SU-DHL-6 (cell line): ENCODE data around the gene LRRC43.

ENCODE experiments used
- H2AFZ ChIP-seq: fragments of 200-600 bp; sonication (generic); 2 replicates; pipeline ENCODE4 v1.6.1; 2014; ENCODE audit warnings: low read depth, mild to moderate bottlenecking, moderate library complexity, mixed read lengths, antibody characterized with exemption, low read length; ENCODE audit not compliant: severe bottlenecking
- H3F3A ChIP-seq: fragments of 200-600 bp; shearing (Covaris generic); 2 replicates; pipeline ENCODE4 v1.6.0; 2016; ENCODE audit warnings: antibody characterized with exemption, mild to moderate bottlenecking; ENCODE audit not compliant: insufficient read depth
- H3K27ac ChIP-seq: fragments of 200-600 bp; sonication (generic); 2 replicates; pipeline ENCODE4 v1.5.1; 2016; ENCODE audit warnings: low read depth, mild to moderate bottlenecking, low read length, moderate library complexity, mixed read lengths
- H3K27me3 ChIP-seq: fragments of 200-600 bp; sonication (generic), shearing (Covaris generic); 2 replicates; pipeline ENCODE4 v1.6.0; 2014; ENCODE audit warnings: mild to moderate bottlenecking, low read length
- H3K36me3 ChIP-seq: fragments of 200-600 bp; sonication (generic); 2 replicates; pipeline ENCODE4 v1.6.1; 2014; ENCODE audit warnings: mild to moderate bottlenecking, low read length, mixed read lengths
- H3K4me2 ChIP-seq: fragments of 300-600, 200-600 bp; shearing (Covaris generic), sonication (generic); 2 replicates; pipeline ENCODE4 v1.6.0; 2014; ENCODE audit warnings: low read length, low read depth, mild to moderate bottlenecking; ENCODE audit not compliant: poor library complexity, severe bottlenecking
- H3K4me3 ChIP-seq: fragments of 200-600 bp; sonication (generic); 2 replicates; pipeline ENCODE4 v1.5.1; 2014; ENCODE audit warnings: antibody characterized with exemption, low read length, mild to moderate bottlenecking, mixed read lengths; ENCODE audit not compliant: insufficient read depth, poor library complexity, severe bottlenecking
- H3K79me2 ChIP-seq: fragments of 200-600 bp; sonication (generic); 2 replicates; pipeline ENCODE4 v1.6.1; 2014; ENCODE audit warnings: mild to moderate bottlenecking, low read length, moderate library complexity; ENCODE audit not compliant: insufficient read depth
- H3K9ac ChIP-seq: fragments of 200-600 bp; sonication (generic); 2 replicates; pipeline ENCODE4 v1.7.0; 2014; ENCODE audit warnings: mild to moderate bottlenecking, low read length
- H3K9me2 ChIP-seq: fragments of 200-600 bp; sonication (generic); replicated peaks from 2 replicates; pipeline ENCODE4 v1.6.1; 2014; ENCODE audit warnings: low read length; ENCODE audit not compliant: insufficient read depth
- H3K9me3 ChIP-seq: fragments of 200-600 bp; sonication (generic); 2 replicates; pipeline ENCODE4 v1.6.1; 2014; ENCODE audit warnings: low read length, mixed read lengths; ENCODE audit not compliant: insufficient read depth
- H4K20me1 ChIP-seq: fragments of 200-600 bp; sonication (generic); 2 replicates; pipeline ENCODE4 v1.6.1; 2014; ENCODE audit warnings: low read depth, mild to moderate bottlenecking, antibody characterized with exemption, low read length, moderate library complexity, mixed read lengths
- EZH2phosphoT487 ChIP-seq: fragments of 200-600 bp; sonication (generic), shearing (Covaris generic); conservative IDR thresholded peaks from 2 replicates; pipeline ENCODE4 v1.6.1; 2018; ENCODE audit warnings: mild to moderate bottlenecking, antibody characterized with exemption, low read length, moderate library complexity, mixed read lengths
- TF ChIP-seq, protein P1 (sequence below): fragments of 200-600 bp; sonication (generic); IDR thresholded peaks from one replicate; pipeline ENCODE4 v1.5.1; 2017; ENCODE audit warnings: antibody characterized with exemption, mild to moderate bottlenecking, low read length, moderate library complexity; ENCODE audit not compliant: insufficient read depth, poor library complexity, severe bottlenecking

The LRRC43 gene

DNA sequence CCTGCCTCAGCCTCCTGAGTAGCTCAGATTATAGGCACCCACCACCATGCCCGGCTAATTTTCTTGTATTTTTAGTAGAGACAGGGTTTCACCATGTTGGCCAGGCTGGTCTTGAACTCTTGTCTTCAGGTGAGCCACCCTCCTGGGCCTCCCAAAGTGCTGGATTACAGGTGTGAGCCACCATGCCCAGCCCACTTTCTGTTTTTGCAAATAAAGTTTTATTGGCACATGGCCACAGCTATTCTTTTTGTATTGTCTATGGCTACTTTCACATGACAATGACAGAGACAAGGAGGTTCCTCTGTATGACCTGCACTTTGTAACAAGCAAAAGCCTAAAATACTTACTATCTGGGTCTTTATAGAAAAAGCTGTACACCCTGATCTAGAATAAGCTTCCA is 62.6 kb downstream of the LRRC43 start:
- H3F3A ChIP-seq = no peaks in the 10 kb centered on the region
- H3K27ac ChIP-seq = no peak overlapping the region
- H3K9me3 ChIP-seq = no peaks in the 10 kb centered on the region
- no peaks in the 10 kb centered on the region for H3K36me3 ChIP-seq
- no peak overlapping the region for H2AFZ ChIP-seq
- TF ChIP-seq EZH2phosphoT487 = no peak
- TF ChIP-seq, protein P1, sequence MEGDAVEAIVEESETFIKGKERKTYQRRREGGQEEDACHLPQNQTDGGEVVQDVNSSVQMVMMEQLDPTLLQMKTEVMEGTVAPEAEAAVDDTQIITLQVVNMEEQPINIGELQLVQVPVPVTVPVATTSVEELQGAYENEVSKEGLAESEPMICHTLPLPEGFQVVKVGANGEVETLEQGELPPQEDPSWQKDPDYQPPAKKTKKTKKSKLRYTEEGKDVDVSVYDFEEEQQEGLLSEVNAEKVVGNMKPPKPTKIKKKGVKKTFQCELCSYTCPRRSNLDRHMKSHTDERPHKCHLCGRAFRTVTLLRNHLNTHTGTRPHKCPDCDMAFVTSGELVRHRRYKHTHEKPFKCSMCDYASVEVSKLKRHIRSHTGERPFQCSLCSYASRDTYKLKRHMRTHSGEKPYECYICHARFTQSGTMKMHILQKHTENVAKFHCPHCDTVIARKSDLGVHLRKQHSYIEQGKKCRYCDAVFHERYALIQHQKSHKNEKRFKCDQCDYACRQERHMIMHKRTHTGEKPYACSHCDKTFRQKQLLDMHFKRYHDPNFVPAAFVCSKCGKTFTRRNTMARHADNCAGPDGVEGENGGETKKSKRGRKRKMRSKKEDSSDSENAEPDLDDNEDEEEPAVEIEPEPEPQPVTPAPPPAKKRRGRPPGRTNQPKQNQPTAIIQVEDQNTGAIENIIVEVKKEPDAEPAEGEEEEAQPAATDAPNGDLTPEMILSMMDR = no peak
- H3K27me3 ChIP-seq = no peaks in the 10 kb centered on the region
- H4K20me1 ChIP-seq = no peaks in the 10 kb centered on the region
- H3K79me2 ChIP-seq = no peaks in the 10 kb centered on the region
- H3K4me3 ChIP-seq = no peak overlapping the region
- no peak overlapping the region for H3K4me2 ChIP-seq
- no peak overlapping the region for H3K9ac ChIP-seq
- no peaks in the 10 kb centered on the region for H3K9me2 ChIP-seq

DNA sequence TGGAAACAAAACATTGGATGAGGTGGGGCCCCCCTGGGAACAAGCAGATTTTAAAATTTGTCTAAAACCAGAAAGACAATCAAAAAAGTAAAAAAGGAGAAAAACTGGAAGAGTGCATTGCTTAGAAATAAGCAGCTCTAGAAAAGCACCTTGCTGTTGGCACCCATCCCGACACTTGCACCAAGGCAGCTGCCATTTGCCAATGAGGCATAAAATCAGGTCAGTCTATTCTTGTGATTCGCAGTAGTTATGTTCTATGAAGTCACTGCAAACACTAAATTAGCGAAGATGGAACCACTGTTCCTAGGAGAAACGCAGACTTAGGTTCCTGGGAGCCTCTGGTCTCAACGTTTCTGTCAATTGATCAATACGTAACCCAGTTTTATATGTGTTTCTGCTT is 67.1 kb downstream of the LRRC43 start:
- TF ChIP-seq, protein P1 = no peak
- TF ChIP-seq EZH2phosphoT487 = no peak
- H3K4me3 ChIP-seq = no peak overlapping the region
- H3K79me2 ChIP-seq = no peaks in the 10 kb centered on the region
- no peak overlapping the region for H3K9ac ChIP-seq
- no peaks in the 10 kb centered on the region for H3F3A ChIP-seq
- H2AFZ ChIP-seq = no peak overlapping the region
- H3K9me3 ChIP-seq = no peaks in the 10 kb centered on the region
- no peak overlapping the region for H3K27ac ChIP-seq
- H3K4me2 ChIP-seq = no peak overlapping the region
- H3K27me3 ChIP-seq = no peaks in the 10 kb centered on the region
- H3K36me3 ChIP-seq = no peaks in the 10 kb centered on the region
- H3K9me2 ChIP-seq = no peaks in the 10 kb centered on the region
- no peaks in the 10 kb centered on the region for H4K20me1 ChIP-seq

DNA sequence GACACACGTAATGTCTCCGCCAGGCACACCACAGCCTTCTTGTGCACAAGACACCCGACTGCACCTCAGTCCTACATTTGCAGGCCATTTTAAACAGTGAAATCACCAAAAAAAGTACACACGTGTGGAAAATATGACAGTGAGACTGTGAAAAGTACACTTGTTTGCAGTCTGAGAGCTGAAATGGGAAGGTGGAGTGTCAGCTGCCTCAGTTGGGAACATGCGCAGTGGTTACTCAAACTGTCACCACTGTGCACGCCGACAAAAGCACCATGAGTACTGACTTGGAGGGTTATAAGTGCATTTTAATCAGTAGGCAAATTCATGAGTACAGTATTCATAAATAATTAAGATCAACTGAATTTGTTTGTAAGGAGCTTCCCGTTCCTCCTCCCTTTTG is 67.6 kb downstream of the LRRC43 start:
- no peaks in the 10 kb centered on the region for H3K9me3 ChIP-seq
- H4K20me1 ChIP-seq = no peaks in the 10 kb centered on the region
- TF ChIP-seq EZH2phosphoT487 = no peak
- TF ChIP-seq, protein P1 = no peak
- no peak overlapping the region for H3K27ac ChIP-seq
- no peaks in the 10 kb centered on the region for H3F3A ChIP-seq
- no peak overlapping the region for H3K4me3 ChIP-seq
- no peak overlapping the region for H2AFZ ChIP-seq
- H3K79me2 ChIP-seq = no peaks in the 10 kb centered on the region
- H3K27me3 ChIP-seq = no peaks in the 10 kb centered on the region
- H3K9me2 ChIP-seq = no peaks in the 10 kb centered on the region
- H3K36me3 ChIP-seq = no peaks in the 10 kb centered on the region
- H3K4me2 ChIP-seq = no peak overlapping the region
- no peak overlapping the region for H3K9ac ChIP-seq
